CD14-positive monocyte (primary cell): ENCODE results near the gene MRPS16. TPM values are rescaled to one million over a fixed set of nuclear protein-coding genes. Genes with fewer than 3 reads are reported as not detected.

ENCODE experiments used
- DNase-seq, 3 donors: peaks; one replicate each; pipeline ENCODE4 v3.0.0-alpha.2; 2011 to 2022
- H2AFZ ChIP-seq: 2 replicates; pipeline ENCODE4 v1.6.0; 2012; ENCODE audit warnings: mild to moderate bottlenecking, low read depth, low read length, inconsistent platforms; ENCODE audit not compliant: insufficient read depth, poor library complexity, severe bottlenecking
- H3K27ac ChIP-seq, 2 donors: 1 replicate in 1 of 2; 2 replicates in 1 of 2; pipeline ENCODE4 v1.5.1; 2012 to 2013; ENCODE audit warnings: low read length in 2 of 2, control low read depth in 1 of 2, inconsistent platforms in 1 of 2, low read depth in 1 of 2, mild to moderate bottlenecking in 1 of 2
- H3K27me3 ChIP-seq, 2 donors: one replicate each; pipeline versions ENCODE4 v1.6.0 to v1.6.1; 2011 to 2013; ENCODE audit warnings: low read length in 2 of 2; ENCODE audit not compliant: control insufficient read depth in 2 of 2, insufficient read depth in 2 of 2
- H3K36me3 ChIP-seq, 2 donors: replicated peaks in 1 of 2; 1 replicate in 1 of 2; 2 replicates in 1 of 2; pipeline versions ENCODE4 v1.5.1 to v1.6.1; 2012 to 2013; ENCODE audit warnings: low read length in 2 of 2, control low read depth in 1 of 2, inconsistent platforms in 1 of 2, mild to moderate bottlenecking in 1 of 2; ENCODE audit not compliant: insufficient read depth in 2 of 2, control insufficient read depth in 1 of 2
- H3K4me1 ChIP-seq, 2 donors: 1 replicate in 1 of 2; 2 replicates in 1 of 2; pipeline versions ENCODE4 v1.5.1 to v1.6.1; 2012 to 2013; ENCODE audit warnings: low read length in 2 of 2, control low read depth in 1 of 2, inconsistent platforms in 1 of 2, mild to moderate bottlenecking in 1 of 2, moderate library complexity in 1 of 2; ENCODE audit not compliant: insufficient read depth in 2 of 2, control insufficient read depth in 1 of 2
- H3K4me2 ChIP-seq: replicated peaks from 2 replicates; pipeline ENCODE3; 2012; ENCODE audit warnings: low read length, moderate library complexity, mild to moderate bottlenecking; ENCODE audit not compliant: poor library complexity, severe bottlenecking; ENCODE audit errors: extremely low read depth
- H3K4me3 ChIP-seq, 3 experiments: fragments of 200-600 bp in 1 of 3; sonication (generic) in 1 of 3; replicated peaks in 1 of 3; 1 replicate in 2 of 3; 2 replicates in 1 of 3; pipeline ENCODE4 v1.5.1; 2011 to 2013; ENCODE audit warnings: low read length in 3 of 3, mild to moderate bottlenecking in 3 of 3, control low read depth in 2 of 3, low read depth in 2 of 3, inconsistent platforms in 1 of 3, moderate library complexity in 1 of 3
- H3K79me2 ChIP-seq: 2 replicates; pipeline ENCODE4 v1.6.0; 2012; ENCODE audit warnings: mild to moderate bottlenecking, control low read depth, inconsistent platforms, low read length, moderate library complexity; ENCODE audit not compliant: insufficient read depth
- H3K9ac ChIP-seq: 2 replicates; pipeline ENCODE4 v1.6.0; 2017; ENCODE audit warnings: low read length, mild to moderate bottlenecking; ENCODE audit not compliant: insufficient read depth, poor library complexity, severe bottlenecking
- H3K9me3 ChIP-seq, 2 donors: replicated peaks in 1 of 2; 1 replicate in 1 of 2; 2 replicates in 1 of 2; pipeline versions ENCODE4 v1.5.1 to v1.6.1; 2012 to 2013; ENCODE audit warnings: low read length in 2 of 2, control low read depth in 1 of 2; ENCODE audit not compliant: control insufficient read depth in 1 of 2, insufficient read depth in 1 of 2
- H4K20me1 ChIP-seq: 2 replicates; pipeline ENCODE4 v1.6.0; 2012; ENCODE audit warnings: mild to moderate bottlenecking, low read length, control low read depth, moderate library complexity; ENCODE audit not compliant: insufficient read depth
- H3K27ac Mint-ChIP-seq, 7 donors: one replicate each; pipeline ENCODE4 v1.8.0; 2020; ENCODE audit warnings: mild to moderate bottlenecking in 7 of 7, mixed read lengths in 7 of 7, moderate library complexity in 6 of 7, inconsistent platforms in 2 of 7
- H3K27me3 Mint-ChIP-seq, 3 donors: one replicate each; pipeline ENCODE4 v1.8.0; 2021 to 2022; ENCODE audit warnings: low read depth in 3 of 3, mild to moderate bottlenecking in 3 of 3, mixed read lengths in 3 of 3, moderate library complexity in 3 of 3, inconsistent platforms in 1 of 3
- H3K36me3 Mint-ChIP-seq, 2 donors: one replicate each; pipeline ENCODE4 v1.8.0; 2020; ENCODE audit warnings: mixed read lengths in 2 of 2, inconsistent platforms in 1 of 2, mild to moderate bottlenecking in 1 of 2
- H3K4me1 Mint-ChIP-seq: one replicate; pipeline ENCODE4 v1.8.0; 2020; ENCODE audit warnings: mild to moderate bottlenecking, mixed read lengths
- H3K4me3 Mint-ChIP-seq, 2 donors: one replicate each; pipeline ENCODE4 v1.8.0; 2020; ENCODE audit warnings: mild to moderate bottlenecking in 2 of 2, mixed read lengths in 2 of 2, moderate library complexity in 1 of 2
- H3K9me3 Mint-ChIP-seq, 7 donors: one replicate each; pipeline ENCODE4 v1.8.0; 2020 to 2022; ENCODE audit warnings: mixed read lengths in 7 of 7, mild to moderate bottlenecking in 6 of 7, moderate library complexity in 6 of 7, inconsistent platforms in 2 of 7
- WGBS: methylation state at CpG from one replicate; pipeline ENCODE4 v1.1.5; 2013; ENCODE audit warnings: missing lambda C conversion rate; ENCODE audit not compliant: insufficient coverage; 5-methylcytosine and 5-hydroxymethylcytosine counted together
- intact Hi-C, 2 donors: fragments of 100-400 bp; cut with micrococcal nuclease; formaldehyde crosslinking; loops; one replicate each; pipeline versions ENCODE4 v1.15.0 to v1.15.1; 2023
- polyA plus RNA-seq, 3 donors: library from polyadenylated mRNA; depleted of rRNA in 1 of 3; unstranded in 2 of 3; stranded (reverse) in 1 of 3; fragments of 300-500 nt in 2 of 3; fragments of >200 nt in 1 of 3; fragmentation: Illumina TruSeq in 2 of 3; gene quantifications; 1 replicate in 2 of 3; 2 replicates in 1 of 3; pipeline ENCODE4 v1.2.3, GENCODE V29; 2012 to 2021
- TF ChIP-seq, protein P1 (sequence below): fragments of 200-600 bp; IDR thresholded peaks from one replicate; pipeline ENCODE4 v1.8.0; 2022; ENCODE audit warnings: antibody characterized with exemption, mild to moderate bottlenecking

The MRPS16 gene
- polyA plus RNA-seq, 3 donors: 20.9 to 102 (median 78.6) TPM

DNA sequence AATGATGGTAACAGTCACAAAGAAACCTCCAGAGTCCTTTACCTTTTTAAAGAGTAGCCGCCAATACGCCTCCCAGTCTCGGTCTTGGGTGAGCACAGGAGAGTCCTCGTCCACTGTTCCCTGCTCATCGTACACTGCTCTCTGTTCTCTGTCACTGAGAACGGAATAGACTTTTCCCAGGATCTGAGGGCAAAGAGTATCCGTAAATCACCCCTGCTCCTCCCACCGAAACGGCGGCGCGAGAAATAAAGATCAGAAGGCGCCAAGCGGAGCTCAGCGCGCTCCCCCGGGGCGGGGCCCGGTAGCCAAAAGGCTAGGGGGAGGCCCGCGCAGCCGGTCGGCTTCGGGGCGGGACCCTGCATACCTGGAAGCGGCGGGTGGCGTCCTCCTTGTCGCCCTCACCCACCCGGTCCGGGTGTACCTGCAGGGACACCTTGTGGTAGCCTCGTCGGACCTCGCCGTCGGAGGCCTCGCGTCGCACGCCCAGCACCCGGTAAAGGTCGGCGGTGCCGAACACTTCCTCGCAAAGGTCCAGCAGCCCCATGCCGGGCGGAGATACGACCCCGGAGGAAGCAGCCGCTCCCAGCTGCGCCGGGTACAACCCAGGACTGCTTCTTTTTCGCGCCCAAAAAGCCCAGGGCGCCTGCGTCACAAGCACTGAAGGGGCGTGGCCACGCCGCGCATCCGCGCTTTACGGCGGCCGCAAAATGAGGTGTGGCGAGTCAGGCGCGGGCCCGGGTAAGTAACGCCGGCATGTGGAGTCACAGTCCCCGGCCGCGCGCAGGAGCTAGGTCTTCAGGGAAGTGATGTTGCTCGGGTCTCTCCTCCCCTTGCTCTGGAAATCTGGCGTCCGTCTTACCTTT lies 5.6 kb downstream of the MRPS16 start, which contains the start of gene DNAJC9:
DNAJC9 (minus strand) TSS at position 610 of the 863 bp plus-strand sequence; CDS start at position 544, 66 bp downstream.
- Histone ChIP-seq H3K4me3 (peak within 1 kb of the TSS; percentile 69 to 92 (median 71)), H3K4me2 (peak within 1 kb of the TSS; percentile 89), H3K9me3 (no peaks in the 10 kb centered on the region), H3K79me2 (peaks cover 76% of the 10 kb centered on the region), H4K20me1 (no peaks in the 10 kb centered on the region), H2AFZ (peak within 1 kb of the TSS; percentile 98), H3K4me1 (peaks cover 33 to 52% of the 10 kb centered on the region in 2 donors), H3K9ac (peak within 1 kb of the TSS; percentile 69), H3K27me3 (no peaks in the 10 kb centered on the region), H3K27ac (peak within 1 kb of the TSS; percentile 51 to 83), H3K36me3 (peaks cover 17 to 41% of the 10 kb centered on the region in 2 donors)
- TF ChIP-seq, protein P1, sequence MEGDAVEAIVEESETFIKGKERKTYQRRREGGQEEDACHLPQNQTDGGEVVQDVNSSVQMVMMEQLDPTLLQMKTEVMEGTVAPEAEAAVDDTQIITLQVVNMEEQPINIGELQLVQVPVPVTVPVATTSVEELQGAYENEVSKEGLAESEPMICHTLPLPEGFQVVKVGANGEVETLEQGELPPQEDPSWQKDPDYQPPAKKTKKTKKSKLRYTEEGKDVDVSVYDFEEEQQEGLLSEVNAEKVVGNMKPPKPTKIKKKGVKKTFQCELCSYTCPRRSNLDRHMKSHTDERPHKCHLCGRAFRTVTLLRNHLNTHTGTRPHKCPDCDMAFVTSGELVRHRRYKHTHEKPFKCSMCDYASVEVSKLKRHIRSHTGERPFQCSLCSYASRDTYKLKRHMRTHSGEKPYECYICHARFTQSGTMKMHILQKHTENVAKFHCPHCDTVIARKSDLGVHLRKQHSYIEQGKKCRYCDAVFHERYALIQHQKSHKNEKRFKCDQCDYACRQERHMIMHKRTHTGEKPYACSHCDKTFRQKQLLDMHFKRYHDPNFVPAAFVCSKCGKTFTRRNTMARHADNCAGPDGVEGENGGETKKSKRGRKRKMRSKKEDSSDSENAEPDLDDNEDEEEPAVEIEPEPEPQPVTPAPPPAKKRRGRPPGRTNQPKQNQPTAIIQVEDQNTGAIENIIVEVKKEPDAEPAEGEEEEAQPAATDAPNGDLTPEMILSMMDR: no peak
- Mint-ChIP-seq H3K36me3 (peaks cover 30 to 43% of the 10 kb centered on the region in 2 donors), H3K27ac (peak within 1 kb of the TSS; percentile 81 to 94 (median 90)), H3K9me3 (no peaks in the 10 kb centered on the region), H3K4me3 (peak within 1 kb of the TSS; percentile 91 to 96), H3K27me3 (peaks cover 0 to 2% (median 0%) of the 10 kb centered on the region in 3 donors), H3K4me1 (peaks cover 49% of the 10 kb centered on the region)
- DNase-seq: peak; percentile 84 to 92 (median 92)
- intact Hi-C loops: loop anchor here (5.0 to 10.0 kb wide), 5 partner anchors 80 to 168 kb away; partner anchors contain the start of genes ANXA7 (in 2 of the 2), CFAP70 (in 1 of the 2), ECD (in 1 of the 2) and FAM149B1 (in 1 of the 2)
- under 1% methylated on average over 72 of the region's 78 CpGs for WGBS

DNA sequence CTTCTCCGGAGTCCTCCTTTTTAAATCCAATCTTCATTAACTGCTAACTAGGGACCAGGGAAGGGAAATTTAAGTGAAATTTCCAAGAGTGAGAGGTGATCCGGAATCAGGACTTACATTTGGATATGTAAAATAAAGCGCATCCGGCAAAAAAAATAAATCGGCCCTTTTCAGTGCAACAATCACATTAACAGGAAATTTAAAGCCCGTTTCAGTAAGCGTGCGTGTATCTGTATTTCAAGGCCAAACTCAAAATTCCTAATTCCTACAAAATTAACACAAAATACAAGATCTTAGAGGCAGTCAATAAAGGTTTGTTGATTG lies 6.2 kb downstream of the MRPS16 start:
- H3K4me1 Mint-ChIP-seq: peaks cover 44% of the 10 kb centered on the region
- H3K9me3 Mint-ChIP-seq: no peaks in the 10 kb centered on the region
- intact Hi-C loops: loop anchor here (5.0 to 10.0 kb wide), 5 partner anchors 79 to 169 kb away; partner anchors contain the start of genes ANXA7 (in 2 of the 2), CFAP70 (in 1 of the 2), ECD (in 1 of the 2) and FAM149B1 (in 1 of the 2)
- H4K20me1 ChIP-seq: no peaks in the 10 kb centered on the region
- H3K27me3 ChIP-seq: no peaks in the 10 kb centered on the region
- DNase-seq: no peak
- TF ChIP-seq, protein P1: no peak
- H3K27ac Mint-ChIP-seq: peak overlapping the region; percentile 58 to 92 (median 88)
- peaks cover 32 to 47% of the 10 kb centered on the region in 2 donors for H3K36me3 Mint-ChIP-seq
- WGBS: no CpG with 5 or more reads among the region's 8 CpGs
- H3K9ac ChIP-seq: peak overlapping the region; percentile 69
- peaks cover 0 to 2% (median 0%) of the 10 kb centered on the region in 3 donors for H3K27me3 Mint-ChIP-seq
- peak overlapping the region; percentile 69 to 92 (median 71) for H3K4me3 ChIP-seq
- peak overlapping the region in 1 of 2 donors; percentile 83 for H3K27ac ChIP-seq
- peaks cover 19 to 47% of the 10 kb centered on the region in 2 donors for H3K36me3 ChIP-seq
- peaks cover 27 to 46% of the 10 kb centered on the region in 2 donors for H3K4me1 ChIP-seq
- peak overlapping the region; percentile 89 for H3K4me2 ChIP-seq
- no peaks in the 10 kb centered on the region for H3K9me3 ChIP-seq
- peaks cover 70% of the 10 kb centered on the region for H3K79me2 ChIP-seq
- H3K4me3 Mint-ChIP-seq: peak overlapping the region; percentile 91 to 96
- H2AFZ ChIP-seq: peak overlapping the region; percentile 98
